Thyroid gland (tissue), 4 donors: Measurements from ENCODE around the gene SHISA7.

ENCODE experiments used
- CTCF ChIP-seq, 6 experiments: fragments of 200-600 bp in 3 of 6; fragments of 450-650 bp in 3 of 6; sonication (generic) in 3 of 6; IDR thresholded peaks; one replicate each; pipeline ENCODE4 v1.5.1; 2016 to 2019; ENCODE audit warnings: antibody characterized with exemption in 6 of 6, mild to moderate bottlenecking in 2 of 6, inconsistent platforms in 1 of 6, moderate library complexity in 1 of 6
- POLR2A ChIP-seq, 2 donors: fragments of 450-650 bp; IDR thresholded peaks; one replicate each; pipeline ENCODE4 v1.6.1; 2017; ENCODE audit warnings: antibody characterized with exemption in 2 of 2, mild to moderate bottlenecking in 2 of 2, moderate library complexity in 1 of 2

GRCh38 chr19:55484593-55485438, 41.7 kb upstream of the SHISA7 start, which contains the start of gene NAT14:
- TF ChIP-seq CTCF (IDR thresholded peaks at IDR 0.05) (no peak), POLR2A (IDR thresholded peaks at IDR 0.05) (peak in 1 of 2 donors; percentile 32)
